Activated CD4-positive, CD25-positive, alpha-beta regulatory T cell treated with anti-CD3 and anti-CD28 coated beads, Interleukin-2, amount 50 U/mL, for 16 hours (primary cell): ENCODE measurements around the gene MAD1L1.

Experiments used
- DNase-seq: peaks from one replicate; pipeline ENCODE4 v3.0.0-alpha.2; 2020; ENCODE audit warnings: low read depth, low spot score

Gene MAD1L1

GRCh38 chr7:2258661-2259365 is 26.1 kb upstream of the MAD1L1 start:
- DNase-seq, result no peak

DNA sequence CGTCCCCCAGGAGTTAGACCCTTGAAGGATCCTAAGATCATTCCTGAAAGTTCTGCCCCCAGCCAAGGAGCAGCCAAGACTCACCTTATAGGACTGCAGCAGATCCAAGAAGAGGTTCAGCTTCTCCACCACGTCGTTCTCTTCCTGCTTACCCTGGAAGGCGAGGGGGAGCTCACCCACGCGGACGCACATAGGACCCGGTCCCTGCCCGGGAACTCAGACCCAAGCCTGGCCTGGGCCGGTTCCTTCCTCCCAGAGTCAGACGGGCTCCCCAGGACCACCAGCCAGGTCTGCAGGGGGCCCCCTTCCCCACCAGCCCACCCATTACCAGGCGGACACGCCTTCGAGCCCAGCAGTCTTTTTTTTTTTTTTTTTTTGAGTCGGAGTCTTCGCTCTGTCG is 24.9 kb upstream of the MAD1L1 start:
- no peak for DNase-seq

DNA sequence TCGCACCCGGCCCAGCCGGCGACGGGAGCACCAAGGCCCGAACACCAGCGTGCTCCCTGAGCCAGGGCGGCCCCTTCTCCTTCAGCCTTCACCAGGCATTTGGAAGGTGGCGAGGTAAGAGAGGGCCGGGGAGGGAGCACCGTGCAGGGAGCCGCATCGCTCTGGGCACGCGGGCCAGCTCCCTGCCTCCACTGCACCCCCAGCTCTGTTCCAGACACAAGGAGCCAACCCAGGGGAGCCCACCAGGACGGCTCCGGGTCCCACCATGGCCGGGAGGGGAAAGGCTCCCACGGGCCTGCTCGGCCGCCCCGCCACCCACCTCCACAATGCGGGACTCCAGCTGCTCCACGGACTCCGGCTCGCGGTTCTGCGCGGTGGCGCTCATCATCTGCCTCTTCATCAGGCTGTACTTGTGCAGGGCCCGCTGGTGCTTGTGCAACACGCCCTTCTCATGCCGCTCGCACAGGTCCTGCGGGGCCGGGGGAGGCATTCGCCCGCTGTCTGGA is 24.4 kb upstream of the MAD1L1 start:
- DNase-seq, result no peak

GRCh38 chr7:2256306-2257045 is 23.7 kb upstream of the MAD1L1 start:
- DNase-seq, result no peak

DNA sequence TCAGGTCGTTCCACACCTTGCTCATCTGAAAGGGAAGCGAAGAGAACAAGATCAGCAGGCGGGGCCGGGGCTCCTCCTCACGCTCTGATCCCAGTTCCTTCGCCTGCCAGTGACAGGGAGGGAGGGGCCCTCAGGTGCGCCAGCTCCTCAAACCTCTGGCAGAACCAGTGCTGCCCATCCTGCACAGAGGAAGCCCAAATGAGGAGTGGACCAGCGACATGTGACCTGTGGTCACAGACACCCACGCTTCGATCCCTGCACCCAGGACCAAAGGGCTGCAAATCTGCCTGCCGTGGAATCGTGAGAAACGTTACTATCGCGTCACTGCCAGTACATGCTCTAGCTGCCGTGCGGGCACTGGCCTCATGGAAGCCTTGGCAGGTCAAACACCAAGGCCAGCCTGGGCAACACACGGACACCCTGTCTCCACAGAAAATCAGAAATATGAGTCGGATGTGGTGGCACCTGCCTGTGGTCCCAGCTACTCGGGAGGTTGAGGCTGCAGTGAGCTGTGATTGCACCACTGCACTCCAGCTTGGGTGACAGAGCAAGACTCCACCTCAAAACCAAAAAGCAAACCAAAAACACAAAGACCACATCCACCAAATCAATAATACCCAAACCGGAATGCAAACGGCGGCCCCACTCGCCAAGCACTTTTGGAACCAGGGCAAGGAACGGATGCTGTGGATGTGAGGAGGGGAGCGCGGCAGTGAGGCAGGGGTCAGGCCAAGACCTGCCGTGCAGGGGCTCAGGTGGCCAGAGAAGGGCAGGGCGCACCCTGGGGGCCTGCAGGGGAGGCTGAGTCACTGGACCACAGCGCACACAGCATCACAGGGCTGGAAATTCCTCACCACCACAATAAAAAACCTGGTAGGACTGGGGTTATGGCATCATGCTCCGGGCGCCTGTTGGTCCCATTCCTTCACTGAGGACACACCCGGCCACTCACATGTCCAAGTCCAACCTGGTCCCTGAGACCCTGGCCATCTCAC is 22.7 kb upstream of the MAD1L1 start:
- no peak for DNase-seq

GRCh38 chr7:2254429-2255144 is 21.8 kb upstream of the MAD1L1 start:
- DNase-seq, result no peak

- no peak for DNase-seq
Observed at GRCh38 chr7:2253525-2254244, 20.9 kb upstream of the MAD1L1 start.

DNA sequence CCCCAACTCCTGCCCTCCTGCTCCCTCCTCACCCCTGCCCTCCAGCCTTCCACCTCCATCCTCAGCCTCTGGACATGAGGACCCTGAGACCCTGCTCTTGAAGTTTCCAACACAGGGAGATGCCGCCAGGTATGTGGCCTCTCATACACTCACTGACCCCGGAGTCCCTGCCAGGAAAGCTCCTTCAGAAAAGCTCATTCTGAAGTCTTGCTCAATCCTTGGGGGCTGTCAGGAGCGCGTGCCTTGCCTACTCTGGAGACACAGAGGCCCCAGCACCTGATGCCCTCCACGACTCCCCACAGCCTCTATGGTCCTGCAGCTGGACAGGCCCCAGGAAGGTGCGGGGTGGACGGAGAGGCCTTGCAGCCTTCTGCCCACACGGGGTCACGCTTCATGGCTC is 20.3 kb upstream of the MAD1L1 start:
- DNase-seq, result no peak

- no peak for DNase-seq
Observed at GRCh38 chr7:2251841-2252771, 19.4 kb upstream of the MAD1L1 start.

GRCh38 chr7:2251381-2251780 is 18.6 kb upstream of the MAD1L1 start:
- no peak for DNase-seq

DNA sequence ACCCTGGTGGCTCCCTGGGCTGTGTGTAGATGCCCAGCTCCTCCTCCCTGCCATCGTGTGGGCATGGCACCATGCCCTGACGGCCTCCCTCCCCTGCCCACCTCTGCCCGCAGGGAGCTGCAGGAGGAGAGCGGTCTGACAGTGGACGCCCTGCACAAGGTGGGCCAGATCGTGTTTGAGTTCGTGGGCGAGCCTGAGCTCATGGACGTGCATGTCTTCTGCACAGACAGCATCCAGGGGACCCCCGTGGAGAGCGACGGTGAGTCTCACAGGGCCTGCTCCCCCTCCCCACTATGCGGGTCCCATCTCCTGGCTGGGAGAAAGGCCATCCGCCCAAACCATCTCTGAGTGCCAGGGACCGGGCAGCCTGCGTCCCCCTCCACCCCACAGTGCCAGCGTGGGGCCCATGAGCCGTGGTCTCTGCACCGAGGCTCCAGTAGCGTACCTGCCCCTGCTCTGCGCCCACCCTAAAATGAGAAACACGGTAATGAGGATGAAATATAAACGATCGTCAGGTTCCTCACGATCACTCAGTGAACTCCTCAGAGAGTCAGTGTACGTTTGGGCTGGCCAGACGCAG is 17.1 kb upstream of the MAD1L1 start:
- no peak for DNase-seq

DNA sequence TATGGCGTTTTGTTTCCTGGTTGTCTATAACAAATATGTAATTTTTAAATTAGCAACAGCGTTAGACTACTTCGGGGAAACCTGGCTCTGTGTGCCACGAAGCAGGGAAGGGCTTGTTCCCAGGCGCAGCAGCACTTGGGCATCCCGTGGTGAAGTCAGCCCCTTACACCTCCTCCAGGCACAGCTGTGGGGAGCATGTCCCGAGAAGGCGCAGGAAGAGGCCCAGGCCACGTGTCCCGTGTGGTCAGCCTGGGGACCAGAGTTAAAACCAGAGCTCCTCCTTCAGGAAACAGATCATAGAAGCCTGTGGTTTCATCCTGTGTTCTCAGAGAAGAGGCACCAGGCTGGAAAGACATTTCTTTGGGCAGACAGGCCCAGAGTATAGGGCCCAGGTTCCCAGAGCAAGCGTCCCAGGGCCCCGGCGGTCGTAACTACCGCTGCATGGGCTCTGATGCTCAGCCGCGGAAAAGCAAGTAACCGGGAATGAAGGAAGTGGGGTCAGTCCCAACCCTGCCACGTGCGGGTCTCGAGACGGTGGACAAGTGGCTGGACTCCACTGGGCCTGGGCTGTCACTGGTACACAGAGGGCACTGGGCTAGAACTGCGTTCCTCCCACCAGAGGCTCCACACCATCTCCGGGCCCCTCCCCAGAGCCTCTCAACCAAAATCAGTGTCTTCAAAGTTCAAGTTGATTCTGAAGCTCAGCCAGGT is 16.4 kb upstream of the MAD1L1 start:
- no peak for DNase-seq

DNA sequence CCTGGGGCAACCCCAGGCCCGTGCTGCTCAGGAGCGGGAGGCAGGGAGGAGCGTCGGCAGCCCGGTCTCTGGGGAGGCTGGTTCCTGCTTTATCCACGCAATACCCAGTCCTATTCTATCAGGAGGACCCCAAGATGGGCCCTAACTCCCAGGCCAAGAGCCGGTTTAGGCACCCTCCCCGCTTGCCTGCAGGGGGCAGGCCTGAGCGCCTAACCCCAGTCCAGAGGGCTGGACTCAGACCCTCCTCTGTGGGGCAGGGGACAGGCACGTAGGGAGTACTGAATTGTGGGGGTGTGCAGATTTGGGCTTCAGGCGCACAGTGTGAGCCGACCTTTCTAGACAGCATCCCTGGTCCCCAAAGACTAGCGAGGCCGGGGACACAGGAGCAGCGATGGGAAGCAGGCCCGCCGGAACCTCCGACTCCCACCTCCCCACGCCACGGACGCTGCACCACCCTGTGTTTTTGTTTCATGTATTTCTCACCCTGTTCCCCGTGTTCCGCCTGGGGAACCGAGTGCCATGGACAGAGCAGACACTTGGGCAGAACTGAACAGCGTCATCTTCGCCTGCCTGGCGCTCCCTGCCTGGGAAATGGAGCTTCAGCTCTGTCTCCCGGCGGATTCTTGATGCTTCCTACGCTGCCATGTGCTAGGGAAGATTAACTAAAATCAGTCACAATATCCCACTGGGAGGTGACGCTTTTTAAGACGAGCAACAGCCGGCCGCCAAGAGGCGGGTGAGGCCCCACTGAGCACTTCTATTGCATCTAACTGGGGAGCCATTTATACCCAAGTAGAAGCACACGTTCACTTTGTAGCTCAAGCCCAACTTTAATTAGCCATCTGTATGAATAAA is 14.6 kb upstream of the MAD1L1 start:
- no peak for DNase-seq

DNA sequence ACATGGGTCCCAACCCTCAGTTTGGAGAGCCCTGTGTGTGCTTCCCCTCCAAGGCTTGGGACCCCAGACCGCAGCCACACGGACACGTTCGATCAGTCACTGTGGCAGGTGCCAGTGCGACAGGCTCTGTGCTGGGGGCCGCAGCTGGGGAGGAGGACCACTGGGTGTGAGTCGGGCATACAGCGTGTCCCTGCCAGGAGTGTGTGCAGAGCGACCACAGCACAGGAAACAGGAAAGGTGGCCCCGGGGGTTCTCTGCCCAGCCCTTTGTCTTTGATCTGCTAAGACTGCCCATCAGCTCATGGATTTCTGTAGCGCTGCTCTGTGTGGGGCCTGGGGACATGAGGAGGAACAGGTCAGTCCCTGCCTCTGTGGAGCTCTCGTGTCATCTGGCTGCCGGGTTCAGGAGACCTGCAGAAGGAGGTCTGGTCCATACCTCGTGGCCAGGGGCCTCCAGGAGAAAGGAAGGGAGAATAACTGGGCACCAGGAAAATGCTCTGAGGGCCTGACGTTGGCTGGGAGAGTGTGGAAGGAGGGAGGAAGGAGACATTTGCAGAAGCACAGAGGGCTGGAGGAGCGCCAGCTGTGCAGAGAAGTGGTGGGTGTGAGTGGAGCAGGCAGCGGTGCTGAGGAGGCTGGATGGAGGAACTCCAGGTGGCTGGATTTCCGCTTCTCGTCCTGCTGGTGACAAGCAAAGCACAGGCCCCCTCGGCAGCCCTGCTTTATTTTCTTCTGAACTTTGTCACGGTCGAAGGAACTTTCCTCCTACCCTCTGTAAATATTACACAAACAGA is 13.3 kb upstream of the MAD1L1 start:
- DNase-seq, result no peak

GRCh38 chr7:2244404-2244995 is 11.8 kb upstream of the MAD1L1 start:
- no peak for DNase-seq

GRCh38 chr7:2243458-2243857 is 10.7 kb upstream of the MAD1L1 start:
- DNase-seq, result no peak
